Peyer's patch (tissue), 4 donors: ENCODE results near the gene GK.

ENCODE experiments used
- POLR2A ChIP-seq, 2 donors: fragments of 450-650 bp; IDR thresholded peaks; one replicate each; pipeline ENCODE4 v1.5.1; 2017; ENCODE audit warnings: antibody characterized with exemption in 2 of 2, mild to moderate bottlenecking in 2 of 2, moderate library complexity in 2 of 2
- TF ChIP-seq, protein P1 (sequence below), 6 experiments: fragments of 450-650 bp in 4 of 6; fragments of 200-600 bp in 2 of 6; sonication (generic) in 1 of 6; IDR thresholded peaks; one replicate each; pipeline ENCODE4 v1.5.1; 2017 to 2019; ENCODE audit warnings: antibody characterized with exemption in 6 of 6, mild to moderate bottlenecking in 3 of 6, moderate library complexity in 1 of 6

DNA sequence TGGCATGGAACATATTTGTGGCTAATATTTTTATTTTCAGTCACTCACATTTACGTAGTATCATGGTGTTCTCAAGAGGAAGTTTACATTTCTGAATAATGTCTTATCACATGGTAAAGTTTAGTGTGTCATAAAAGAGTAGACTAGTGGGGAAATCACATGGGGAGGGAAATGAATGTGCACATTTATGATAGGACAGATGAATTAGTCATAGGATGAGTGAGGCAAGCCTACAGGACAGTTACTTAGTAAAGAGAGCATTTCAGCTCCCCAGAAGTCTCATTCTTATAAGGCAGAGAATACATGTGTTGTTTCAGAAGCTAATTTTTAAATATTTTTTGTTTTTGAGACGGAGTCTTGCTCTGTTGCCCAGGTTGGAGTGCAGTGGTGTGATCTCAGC lies 6.2 kb downstream of the GK start:
- TF ChIP-seq, protein P1, sequence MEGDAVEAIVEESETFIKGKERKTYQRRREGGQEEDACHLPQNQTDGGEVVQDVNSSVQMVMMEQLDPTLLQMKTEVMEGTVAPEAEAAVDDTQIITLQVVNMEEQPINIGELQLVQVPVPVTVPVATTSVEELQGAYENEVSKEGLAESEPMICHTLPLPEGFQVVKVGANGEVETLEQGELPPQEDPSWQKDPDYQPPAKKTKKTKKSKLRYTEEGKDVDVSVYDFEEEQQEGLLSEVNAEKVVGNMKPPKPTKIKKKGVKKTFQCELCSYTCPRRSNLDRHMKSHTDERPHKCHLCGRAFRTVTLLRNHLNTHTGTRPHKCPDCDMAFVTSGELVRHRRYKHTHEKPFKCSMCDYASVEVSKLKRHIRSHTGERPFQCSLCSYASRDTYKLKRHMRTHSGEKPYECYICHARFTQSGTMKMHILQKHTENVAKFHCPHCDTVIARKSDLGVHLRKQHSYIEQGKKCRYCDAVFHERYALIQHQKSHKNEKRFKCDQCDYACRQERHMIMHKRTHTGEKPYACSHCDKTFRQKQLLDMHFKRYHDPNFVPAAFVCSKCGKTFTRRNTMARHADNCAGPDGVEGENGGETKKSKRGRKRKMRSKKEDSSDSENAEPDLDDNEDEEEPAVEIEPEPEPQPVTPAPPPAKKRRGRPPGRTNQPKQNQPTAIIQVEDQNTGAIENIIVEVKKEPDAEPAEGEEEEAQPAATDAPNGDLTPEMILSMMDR (IDR thresholded peaks at IDR 0.05): no peak
- TF ChIP-seq POLR2A (IDR thresholded peaks at IDR 0.05): no peak
